ENCODE measurements around the gene ZC3H6.

The ZC3H6 gene, protein sequence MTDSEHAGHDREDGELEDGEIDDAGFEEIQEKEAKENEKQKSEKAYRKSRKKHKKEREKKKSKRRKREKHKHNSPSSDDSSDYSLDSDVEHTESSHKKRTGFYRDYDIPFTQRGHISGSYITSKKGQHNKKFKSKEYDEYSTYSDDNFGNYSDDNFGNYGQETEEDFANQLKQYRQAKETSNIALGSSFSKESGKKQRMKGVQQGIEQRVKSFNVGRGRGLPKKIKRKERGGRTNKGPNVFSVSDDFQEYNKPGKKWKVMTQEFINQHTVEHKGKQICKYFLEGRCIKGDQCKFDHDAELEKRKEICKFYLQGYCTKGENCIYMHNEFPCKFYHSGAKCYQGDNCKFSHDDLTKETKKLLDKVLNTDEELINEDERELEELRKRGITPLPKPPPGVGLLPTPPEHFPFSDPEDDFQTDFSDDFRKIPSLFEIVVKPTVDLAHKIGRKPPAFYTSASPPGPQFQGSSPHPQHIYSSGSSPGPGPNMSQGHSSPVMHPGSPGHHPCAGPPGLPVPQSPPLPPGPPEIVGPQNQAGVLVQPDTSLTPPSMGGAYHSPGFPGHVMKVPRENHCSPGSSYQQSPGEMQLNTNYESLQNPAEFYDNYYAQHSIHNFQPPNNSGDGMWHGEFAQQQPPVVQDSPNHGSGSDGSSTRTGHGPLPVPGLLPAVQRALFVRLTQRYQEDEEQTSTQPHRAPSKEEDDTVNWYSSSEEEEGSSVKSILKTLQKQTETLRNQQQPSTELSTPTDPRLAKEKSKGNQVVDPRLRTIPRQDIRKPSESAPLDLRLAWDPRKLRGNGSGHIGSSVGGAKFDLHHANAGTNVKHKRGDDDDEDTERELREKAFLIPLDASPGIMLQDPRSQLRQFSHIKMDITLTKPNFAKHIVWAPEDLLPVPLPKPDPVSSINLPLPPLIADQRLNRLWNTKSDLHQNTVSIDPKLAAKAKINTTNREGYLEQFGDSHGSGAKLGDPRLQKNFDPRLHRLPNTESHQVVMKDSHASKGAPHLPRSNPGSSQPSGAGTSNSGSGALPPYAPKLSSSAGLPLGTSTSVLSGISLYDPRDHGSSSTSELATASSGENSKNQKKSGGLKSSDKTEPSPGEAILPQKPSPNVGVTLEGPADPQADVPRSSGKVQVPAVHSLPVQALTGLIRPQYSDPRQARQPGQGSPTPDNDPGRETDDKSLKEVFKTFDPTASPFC

DNA sequence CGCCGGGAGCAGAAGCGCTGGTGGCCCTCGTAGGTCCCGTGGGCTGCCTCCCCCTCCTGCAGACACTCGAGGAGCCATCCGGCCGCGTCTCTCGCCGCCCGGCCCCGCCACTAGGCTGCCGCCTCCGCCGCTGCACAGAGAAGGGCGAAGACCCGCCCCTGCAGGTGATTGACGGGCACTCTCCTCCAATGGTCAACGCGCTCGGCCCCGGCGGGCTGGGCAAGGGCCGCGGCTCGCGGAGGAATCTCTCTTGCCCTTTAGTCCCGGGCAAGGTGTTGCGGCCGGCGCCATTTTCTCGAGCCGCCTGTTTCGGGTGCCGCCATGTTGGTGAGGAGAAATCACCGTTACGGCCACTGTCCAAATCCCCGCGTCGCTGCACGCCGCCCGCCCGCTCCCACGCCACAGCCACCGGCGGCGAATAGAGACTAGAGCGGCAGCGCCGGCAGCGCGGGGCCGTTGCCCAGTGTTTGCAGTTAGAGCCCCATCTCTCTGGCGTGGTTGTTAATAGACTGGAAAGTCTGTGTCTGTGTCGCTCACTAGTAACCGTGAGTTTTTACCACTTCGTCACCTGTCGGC is at the start of gene ZC3H6:
Gene ZC3H6, plus strand, starts transcription at position 287 of the 576 bp plus-strand sequence. CDS start 398 bp downstream, outside the sequence.
- peak; percentile 99 for DNase-seq

DNA sequence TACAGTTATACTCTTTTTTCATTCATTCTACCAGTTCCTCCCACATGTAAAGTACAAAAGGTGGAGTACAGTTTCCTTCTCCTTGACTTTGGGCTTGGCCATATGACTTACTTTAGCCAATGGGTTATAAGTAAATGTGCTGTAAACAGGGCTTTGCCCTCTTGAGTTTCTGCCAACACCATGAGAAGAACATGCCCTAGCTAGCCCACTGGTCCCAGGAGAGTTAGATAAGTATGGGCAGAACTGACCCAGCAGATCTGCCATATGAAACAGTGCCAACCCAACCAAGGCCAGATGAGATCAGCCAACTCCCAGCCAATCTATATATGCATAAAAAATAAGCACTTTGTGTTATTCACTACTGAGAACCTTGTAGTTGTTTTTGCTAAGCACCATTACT is 46.0 kb upstream of the ZC3H6 start:
- DNase-seq, result no peak

DNA sequence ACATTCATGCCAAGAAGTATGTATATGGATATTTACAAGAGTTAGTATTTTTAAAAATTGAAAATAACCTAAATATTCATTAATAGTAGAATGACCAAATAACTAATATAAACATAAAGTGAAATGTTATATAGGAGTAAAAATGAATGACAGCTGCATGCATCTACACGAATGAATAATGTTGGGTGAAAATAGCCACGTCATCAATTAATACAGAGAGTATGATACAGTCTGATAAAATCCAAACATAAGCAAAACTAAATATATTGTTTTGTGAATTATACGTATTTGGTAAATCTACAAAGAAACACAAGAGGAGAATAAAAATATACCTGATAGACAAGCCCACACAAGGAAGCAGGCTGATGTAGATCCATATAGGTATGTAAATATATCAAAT is 45.0 kb upstream of the ZC3H6 start:
- DNase-seq, result no peak

DNA sequence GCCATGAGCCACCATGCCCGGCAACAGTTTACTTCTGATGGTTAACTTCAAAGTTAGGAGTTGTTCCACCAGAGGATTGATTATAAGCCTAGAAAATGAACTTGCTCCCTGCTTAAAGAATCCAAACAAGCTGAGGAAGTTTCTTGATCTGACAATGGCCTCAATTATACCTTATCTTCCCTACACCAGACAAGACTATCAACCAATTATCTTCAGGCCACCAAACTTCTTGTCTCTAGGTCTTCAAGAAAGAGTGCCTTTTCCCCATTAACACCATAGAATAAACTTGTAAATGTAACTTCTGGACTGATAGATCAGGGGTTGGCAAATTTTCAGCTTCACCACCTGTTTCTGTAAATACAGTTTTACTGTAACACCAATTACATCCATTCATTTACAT is 35.5 kb upstream of the ZC3H6 start:
- DNase-seq, result no peak

DNA sequence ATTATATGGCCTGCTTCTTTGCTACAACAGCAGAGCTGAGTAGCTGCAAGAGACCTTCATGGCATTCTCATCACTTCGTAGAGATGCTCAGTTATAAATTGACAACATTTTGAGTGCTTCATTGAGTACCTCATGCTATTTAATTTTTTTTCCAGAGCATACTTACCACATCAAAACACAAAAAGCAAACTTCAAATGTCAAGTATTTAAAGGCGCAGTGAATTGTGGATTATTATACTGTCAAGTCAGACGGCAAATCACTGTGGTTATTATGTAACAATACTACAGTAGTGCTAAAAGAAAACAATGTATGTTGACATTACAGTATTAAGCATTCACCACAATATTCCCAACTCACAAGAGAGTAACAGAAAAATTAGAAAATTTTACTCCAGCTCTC is 33.0 kb upstream of the ZC3H6 start:
- no peak for DNase-seq

DNA sequence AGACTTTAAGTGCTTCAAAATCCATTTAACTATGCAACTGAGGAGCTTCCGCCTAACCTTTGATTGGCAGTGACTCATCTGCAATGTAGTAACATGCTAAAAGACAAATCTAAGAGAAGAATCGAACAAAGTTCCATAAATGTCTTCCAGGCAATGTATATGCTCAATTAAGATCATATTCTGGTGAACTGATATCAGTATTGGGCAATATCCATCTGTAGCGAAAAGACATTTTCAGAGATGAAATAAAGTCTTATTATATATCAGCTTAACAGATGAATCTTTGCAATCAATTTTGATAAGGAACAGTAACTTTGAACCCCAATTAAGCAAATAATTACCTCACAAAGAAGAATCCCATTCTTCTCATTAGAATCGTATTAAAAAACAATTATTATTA is 32.2 kb upstream of the ZC3H6 start:
- no peak for DNase-seq

DNA sequence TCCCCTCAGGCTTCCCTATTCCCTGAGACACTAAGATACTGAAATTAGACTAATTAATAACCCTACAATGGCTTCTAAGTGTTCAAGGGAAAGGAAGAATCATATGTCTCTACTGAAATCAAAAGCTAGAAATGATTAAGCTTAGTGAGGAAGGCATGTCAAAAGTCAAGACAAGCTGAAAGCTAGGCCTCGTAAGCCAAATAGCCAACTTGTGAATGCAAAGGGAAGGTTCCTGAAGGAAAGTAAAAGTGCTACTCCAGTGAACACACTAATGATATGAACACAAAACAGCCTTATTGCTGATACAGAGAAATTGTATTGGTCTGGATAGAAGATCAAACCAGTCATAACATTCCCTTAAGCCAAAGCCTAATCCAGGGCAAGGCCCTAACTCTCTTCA is 30.5 kb upstream of the ZC3H6 start:
- DNase-seq, result no peak

DNA sequence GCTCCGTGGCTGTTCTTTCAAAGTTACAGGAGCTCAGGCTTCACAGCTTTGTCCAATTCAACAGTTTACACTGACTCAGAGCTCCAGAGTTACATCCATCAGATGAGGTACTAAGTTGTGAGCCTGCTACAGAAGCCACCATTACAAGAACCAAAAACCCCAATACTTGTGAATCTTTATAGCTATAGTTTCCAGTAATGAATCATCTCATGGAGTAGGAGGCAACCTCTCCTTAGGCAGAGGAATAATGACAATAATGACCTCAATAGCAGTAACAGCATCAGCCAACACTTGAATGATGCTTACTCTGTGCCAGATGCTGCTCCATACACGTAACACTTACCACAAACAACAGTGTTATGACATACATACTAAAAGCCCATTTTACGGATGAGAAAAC is 24.1 kb upstream of the ZC3H6 start:
- no peak for DNase-seq

DNA sequence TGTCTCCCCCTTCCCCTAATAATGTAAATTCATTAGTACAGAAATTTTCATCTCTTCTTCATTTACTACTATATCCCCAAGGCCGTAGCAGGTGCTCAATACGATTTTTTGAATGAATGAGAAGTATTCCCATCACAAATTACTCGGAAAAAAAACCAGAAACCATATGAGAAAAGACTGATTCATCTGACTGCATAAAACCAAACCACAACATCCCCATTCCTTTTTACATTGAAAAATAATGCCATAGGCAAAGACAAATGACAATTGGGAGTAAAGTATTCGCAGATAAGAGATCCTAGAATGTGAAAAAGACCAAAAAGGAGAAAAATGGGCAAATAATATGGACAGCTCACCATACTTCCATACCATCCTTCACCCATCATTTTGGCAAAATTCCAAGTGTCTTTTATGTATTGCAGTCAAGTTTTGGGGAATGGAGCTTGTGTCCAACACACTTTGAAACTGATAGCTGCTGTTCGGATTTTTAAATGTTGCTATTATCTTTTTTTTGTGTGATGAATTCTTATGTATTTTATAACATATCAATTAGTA is 22.1 kb upstream of the ZC3H6 start:
- DNase-seq, result no peak

DNA sequence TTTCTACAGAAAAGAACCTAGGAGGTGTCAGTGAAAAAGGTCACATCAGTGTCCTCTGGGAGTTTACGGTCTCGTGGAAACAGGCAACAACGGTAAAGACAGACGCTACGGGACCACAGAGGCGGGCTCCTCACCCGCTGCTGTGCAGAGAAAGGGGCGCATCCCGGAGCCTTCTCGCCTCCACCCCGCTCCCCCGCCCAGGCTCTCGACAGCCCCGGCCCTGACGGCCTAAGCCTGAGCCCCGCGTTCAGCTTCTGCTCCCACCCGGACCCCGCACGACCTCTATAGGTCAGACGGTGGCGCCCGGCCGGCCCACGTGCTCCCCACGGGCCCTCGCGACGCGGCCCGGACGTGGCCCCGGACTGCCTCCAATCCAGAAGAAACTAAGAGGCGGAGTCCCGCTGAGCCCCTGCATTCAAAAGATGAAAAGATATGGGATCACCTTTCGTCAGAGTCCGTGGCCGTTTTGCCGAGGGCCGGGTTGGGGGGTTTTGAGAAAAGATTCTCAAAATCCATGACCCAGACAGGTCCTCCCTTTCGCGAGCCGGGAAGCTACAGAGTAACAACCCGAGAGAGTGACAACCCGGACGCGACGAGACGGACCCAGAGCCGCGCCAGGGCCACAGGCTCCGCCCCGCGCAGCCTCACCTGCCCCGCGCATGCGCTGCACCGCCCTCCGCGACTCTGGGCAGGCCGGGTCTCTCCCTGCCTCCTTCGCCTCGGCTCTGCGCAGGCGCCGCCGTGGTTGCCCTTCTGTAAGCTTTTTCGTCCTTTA is 20.7 kb upstream of the ZC3H6 start, which contains the start of gene ZC3H8:
Gene ZC3H8, minus strand, starts transcription at position 577 of the 775 bp plus-strand sequence. Its CDS starts 61 bp downstream, at position 516.
- DNase-seq, result peak; percentile 82

DNA sequence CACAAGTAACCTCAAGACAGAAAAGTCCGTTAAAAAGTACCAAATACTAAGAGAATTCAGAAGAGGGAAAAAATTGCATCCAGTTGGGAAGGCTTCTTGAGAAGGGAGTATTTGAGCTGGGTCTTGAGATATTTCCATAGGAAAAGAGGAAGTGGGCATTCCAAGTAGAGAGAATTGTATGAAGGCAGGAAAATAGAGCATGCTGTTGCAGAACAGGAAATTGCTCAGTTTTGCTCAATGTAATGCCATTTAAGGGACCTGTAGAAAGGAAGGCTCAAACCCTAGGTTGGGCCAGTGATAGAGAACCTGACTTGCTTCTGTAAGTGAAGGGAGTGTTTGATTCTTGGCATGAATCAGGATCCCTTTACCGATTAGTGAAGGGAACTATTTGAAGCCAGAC is 19.5 kb upstream of the ZC3H6 start:
- no peak for DNase-seq

DNA sequence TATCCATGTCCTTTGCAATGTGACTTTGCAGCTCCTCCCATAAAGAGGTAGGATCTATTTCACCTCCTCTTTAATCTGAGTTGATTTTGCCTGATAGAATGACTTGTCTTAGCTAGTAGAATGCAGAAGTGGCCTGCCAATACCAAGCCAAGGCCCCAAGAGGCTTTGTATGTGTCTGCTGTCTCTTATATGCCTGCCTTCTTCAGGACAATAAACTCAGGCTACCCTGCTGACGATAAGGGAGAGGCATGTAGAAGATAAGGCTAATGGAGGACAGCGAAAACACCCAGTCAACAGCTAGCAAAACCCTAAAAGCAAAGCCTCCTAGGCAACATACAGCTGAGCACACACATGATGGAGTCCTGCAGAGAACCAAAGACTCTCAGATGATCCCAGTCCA is 18.7 kb upstream of the ZC3H6 start:
- no peak for DNase-seq

DNA sequence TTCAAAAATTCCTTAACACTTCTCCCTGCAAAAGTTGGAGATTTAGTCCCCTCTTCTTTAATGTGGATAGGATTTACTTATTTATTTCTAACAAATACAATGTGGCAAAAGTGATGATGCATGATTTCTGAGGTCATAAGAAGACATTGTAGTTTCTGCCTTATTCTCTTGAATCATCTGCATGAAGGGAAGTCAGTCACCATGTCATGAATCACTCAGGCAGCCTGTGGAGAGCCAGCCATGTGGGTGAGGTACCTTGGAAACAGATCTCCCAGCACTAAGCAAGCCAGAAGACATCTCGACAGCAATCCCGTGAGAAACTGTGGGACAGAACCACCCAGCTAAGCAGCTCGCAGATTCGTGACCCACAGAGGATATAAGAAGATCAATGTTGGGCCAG is 17.8 kb upstream of the ZC3H6 start:
- DNase-seq, result peak; percentile 18

DNA sequence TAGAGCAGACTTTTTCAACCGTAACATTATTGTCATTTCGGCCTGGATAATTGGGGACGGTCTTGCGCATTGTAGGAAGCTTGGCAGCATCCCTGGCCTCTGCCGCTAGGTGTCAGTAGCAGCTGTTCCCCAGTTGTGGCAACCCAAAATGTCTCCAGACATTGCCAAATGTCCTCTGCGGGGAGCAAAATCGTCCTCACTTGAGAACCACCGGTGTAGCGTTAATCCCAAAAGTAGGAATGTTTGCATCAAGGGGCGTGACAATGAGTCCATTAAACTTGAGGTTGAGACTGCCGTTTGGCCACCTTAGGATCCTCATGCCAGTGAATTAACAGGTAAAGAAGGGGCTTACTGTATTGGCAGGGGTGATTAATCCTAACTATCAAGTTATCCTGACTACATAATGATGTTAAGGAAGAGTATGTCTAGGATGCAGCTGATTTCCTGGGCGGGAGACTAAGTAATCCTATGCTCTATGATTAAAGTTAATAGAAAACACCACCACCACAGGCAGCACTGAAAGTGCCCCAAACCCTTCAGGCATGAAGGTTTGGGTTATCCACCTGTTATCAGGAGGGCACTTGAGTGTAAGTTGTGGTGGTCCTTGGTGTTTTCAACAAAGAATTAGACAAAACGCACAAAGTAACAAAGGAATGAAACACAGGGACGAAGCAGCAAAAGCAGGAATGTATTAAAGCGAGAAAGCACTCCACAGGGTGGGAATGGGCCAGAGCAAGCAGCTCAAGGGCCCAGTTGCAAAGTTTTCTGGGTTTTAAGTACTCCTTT is 15.7 kb upstream of the ZC3H6 start:
- DNase-seq, result peak; percentile 73

DNA sequence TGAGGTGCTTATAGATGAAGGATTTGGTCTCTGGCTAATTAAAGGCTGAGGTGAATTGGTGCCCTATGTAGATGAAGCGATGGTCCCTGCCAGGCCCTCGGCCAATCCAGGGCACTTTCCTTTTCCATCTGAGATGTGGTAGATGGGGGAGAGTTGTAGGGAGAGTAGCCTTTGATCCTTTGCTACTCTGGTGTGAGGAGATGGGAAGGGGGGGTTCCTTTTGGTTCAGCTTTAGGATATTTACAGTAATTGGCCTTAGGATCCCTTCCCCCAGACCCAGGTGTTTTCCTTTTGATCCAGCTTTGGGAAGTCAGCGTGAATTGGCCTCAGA is 15.1 kb upstream of the ZC3H6 start:
- no peak for DNase-seq

DNA sequence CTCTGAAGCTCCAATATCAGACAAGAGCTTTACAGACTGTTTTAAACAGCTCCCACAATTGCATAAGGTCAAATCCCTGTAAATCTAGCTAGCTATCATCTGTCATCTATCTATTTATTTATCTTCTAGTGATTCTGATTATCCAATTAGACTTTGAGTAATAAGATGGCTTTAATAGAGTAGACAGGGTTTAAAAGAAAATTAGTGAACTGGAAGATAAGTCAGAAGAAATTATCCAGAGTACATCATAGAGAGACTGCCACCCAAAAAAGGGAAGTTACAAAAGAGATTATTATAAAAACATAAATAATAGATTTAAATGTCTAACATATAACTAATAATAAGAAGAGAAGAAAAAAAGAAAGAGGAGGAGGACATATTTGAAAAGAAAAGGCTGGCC is 12.5 kb upstream of the ZC3H6 start:
- no peak for DNase-seq

DNA sequence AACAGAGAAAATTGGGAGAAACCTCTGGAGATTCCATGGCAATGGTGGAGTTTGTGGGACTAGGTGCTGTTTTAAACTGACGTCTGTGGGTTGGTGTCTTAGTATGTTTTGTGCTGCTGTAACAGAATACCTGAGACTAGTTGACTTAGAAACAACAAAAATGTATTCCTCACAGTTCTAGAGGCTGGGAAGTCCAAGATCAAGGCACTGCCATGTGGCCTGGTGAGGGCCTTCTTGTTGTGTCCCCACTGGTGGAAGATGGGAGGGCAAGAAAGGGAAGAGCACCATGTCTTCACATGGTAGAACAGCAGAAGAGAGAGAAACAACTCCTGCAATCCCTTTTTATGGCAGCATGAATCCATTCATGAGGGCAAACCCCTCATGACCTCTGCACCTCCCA is 6.8 kb upstream of the ZC3H6 start:
- DNase-seq, result no peak

DNA sequence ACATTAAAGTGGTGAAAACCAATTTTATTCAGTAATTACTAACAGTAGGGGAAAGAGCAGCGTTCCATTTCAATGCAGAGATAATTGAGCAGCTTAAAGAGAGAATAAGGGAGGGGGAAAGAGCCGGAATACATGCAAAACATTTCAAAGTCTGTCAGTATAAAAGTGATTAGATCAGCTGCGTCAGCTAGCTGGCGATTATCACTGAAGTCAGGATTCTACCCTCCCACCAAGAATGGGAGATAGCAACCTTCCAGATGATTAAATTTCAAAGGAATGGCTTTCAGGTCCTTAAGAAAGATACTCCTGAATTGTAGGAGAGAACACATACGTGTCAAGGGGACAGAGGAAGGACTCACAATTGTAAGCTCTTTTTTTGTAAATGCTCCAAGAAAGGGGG is 2.7 kb upstream of the ZC3H6 start:
- no peak for DNase-seq

DNA sequence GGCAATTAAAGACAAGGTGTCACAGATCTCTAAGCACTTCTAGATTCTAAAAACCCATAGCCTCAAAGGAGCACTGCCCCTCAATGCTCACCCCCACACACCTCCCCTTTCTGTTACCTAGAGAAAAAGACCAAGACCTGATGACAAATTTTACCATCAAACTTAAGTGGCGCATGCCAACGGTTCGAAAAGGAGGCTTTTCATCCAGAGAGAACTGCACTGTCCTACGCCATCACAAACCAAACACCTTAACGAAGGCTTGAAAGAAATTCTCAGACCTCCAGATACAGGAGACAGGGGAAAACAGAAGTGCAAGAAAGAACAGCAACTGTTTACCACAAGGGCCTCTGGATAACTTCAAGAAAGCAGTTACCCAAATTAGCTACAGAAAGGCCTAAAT is 2.0 kb upstream of the ZC3H6 start:
- DNase-seq, result no peak

DNA sequence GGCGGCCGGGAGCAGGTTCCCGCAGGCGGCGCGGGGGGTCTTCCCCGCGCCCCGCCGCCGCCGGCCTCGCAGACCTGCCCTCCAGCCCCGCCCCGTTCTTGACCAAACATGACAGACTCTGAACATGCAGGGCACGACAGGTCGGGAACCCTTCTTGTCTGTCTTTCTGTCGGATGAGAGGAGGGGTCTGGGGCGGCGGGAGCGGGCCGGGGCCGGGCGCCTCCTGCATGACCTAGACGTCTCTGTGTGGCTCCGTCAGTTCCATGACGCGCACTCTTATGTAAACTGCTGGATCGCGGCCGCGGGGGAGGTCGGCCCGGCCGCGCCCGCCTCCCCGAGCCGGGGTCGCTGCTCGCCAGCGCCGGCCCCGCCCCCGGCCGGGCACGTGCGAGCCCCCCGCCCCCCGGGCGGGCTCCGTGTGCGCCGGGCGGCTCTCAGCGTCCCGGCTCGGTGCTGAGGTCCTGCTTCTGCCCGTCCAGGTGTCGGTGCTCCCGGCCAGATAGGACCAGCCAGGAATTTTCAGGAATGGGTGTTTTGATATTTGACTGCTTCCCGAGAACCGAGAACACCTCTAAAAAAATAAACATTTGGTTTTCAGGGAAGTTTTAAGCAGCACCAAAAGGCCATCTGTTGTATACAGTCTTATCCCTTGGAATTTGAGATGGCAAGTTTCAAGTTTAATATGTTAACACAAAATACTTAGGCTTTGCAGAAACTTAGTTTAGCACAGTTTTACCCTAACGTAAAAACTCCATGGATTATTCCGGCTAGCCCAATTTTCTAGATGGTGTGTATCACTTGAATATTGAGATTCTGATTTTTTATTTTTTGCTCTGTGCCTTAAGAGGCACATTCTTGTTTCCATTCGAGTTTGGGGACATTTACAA is 733 bp downstream of the ZC3H6 start:
- DNase-seq, result peak; percentile 85

Data from fibroblast of skin of right quadriceps (primary cell).